SK-N-SH treated with all-trans-retinoic acid at 6 μM for 48 hours (cell line): ENCODE measurements around the gene TMEFF2.

Source experiments
- ATAC-seq: fragments of 200-7000 bp; cut with Tn5 transposase; 3 replicates; pipeline ENCODE4 v1.9.1; 2020; ENCODE audit warnings: mild to moderate bottlenecking, moderate library complexity
- BACH2 ChIP-seq: fragments of 250-450 bp; sonication (Bioruptor Pico); IDR thresholded peaks from 2 replicates; pipeline ENCODE4 v1.9.0; 2021; ENCODE audit warnings: mild to moderate bottlenecking, borderline replicate concordance
- CSDC2 ChIP-seq: fragments of 250-450 bp; sonication (Bioruptor Pico); IDR thresholded peaks from 2 replicates; pipeline ENCODE4 v1.5.0; 2020; ENCODE audit warnings: mild to moderate bottlenecking, moderate library complexity
- ESRRG ChIP-seq: fragments of 250-450 bp; sonication (Bioruptor Pico); IDR thresholded peaks from 2 replicates; pipeline ENCODE4 v1.6.1; 2021; ENCODE audit warnings: mild to moderate bottlenecking
- GLIS3 ChIP-seq: fragments of 250-450 bp; sonication (Bioruptor Pico); IDR thresholded peaks from 2 replicates; pipeline ENCODE4 v1.5.0; 2020; ENCODE audit warnings: mild to moderate bottlenecking, moderate library complexity
- ISL1 ChIP-seq: fragments of 250-450 bp; sonication (Bioruptor Pico); IDR thresholded peaks from 2 replicates; pipeline ENCODE4 v2.1.2; 2022; ENCODE audit warnings: mild to moderate bottlenecking, moderate library complexity
- OSR1 ChIP-seq: fragments of 250-450 bp; sonication (Bioruptor Pico); IDR thresholded peaks from 2 replicates; pipeline ENCODE4 v1.8.0; 2022; ENCODE audit warnings: moderate library complexity, mild to moderate bottlenecking, inconsistent platforms
- PPARA ChIP-seq: fragments of 250-450 bp; sonication (Bioruptor Pico); IDR thresholded peaks from 2 replicates; pipeline ENCODE4 v1.5.0; 2020; ENCODE audit warnings: mild to moderate bottlenecking, borderline replicate concordance
- RARB ChIP-seq: fragments of 250-450 bp; sonication (Bioruptor Pico); IDR thresholded peaks from 2 replicates; pipeline ENCODE4 v1.8.0; 2021; ENCODE audit warnings: mild to moderate bottlenecking, moderate library complexity
- SNAI2 ChIP-seq: fragments of 250-450 bp; sonication (Bioruptor Pico); IDR thresholded peaks from 2 replicates; pipeline ENCODE4 v1.5.0; 2020; ENCODE audit warnings: mild to moderate bottlenecking, moderate library complexity
- TCF4 ChIP-seq: fragments of 250-450 bp; sonication (Bioruptor Pico); IDR thresholded peaks from 2 replicates; pipeline ENCODE4 v1.8.0; 2021; ENCODE audit warnings: mild to moderate bottlenecking, moderate library complexity, borderline replicate concordance
- TOX ChIP-seq: fragments of 250-450 bp; sonication (Bioruptor Pico); IDR thresholded peaks from 2 replicates; pipeline ENCODE4 v1.8.0; 2021; ENCODE audit warnings: mild to moderate bottlenecking, moderate library complexity, borderline replicate concordance
- ZC3H10 ChIP-seq: fragments of 250-450 bp; sonication (Bioruptor Pico); IDR thresholded peaks from 2 replicates; pipeline ENCODE4 v1.5.1; 2021; ENCODE audit warnings: mild to moderate bottlenecking, moderate library complexity
- ZFP3 ChIP-seq: fragments of 250-450 bp; sonication (Bioruptor Pico); IDR thresholded peaks from 2 replicates; pipeline ENCODE4 v1.5.0; 2020; ENCODE audit warnings: mild to moderate bottlenecking, moderate library complexity
- ZFP30 ChIP-seq: fragments of 450-650 bp; formaldehyde crosslinking; IDR thresholded peaks from 2 replicates; pipeline ENCODE4 v1.5.0; 2022; ENCODE audit warnings: mild to moderate bottlenecking, moderate library complexity
- ZNF565 ChIP-seq: fragments of 450-650 bp; formaldehyde crosslinking; conservative IDR thresholded peaks from 2 replicates; pipeline ENCODE4 v1.5.0; 2020; ENCODE audit warnings: low read depth, mild to moderate bottlenecking, moderate library complexity
- ZNF70 ChIP-seq: fragments of 450-650 bp; formaldehyde crosslinking; IDR thresholded peaks from 2 replicates; pipeline ENCODE4 v1.5.0; 2020; ENCODE audit warnings: mild to moderate bottlenecking, moderate library complexity
- ZNF8 ChIP-seq: fragments of 450-650 bp; formaldehyde crosslinking; IDR thresholded peaks from 2 replicates; pipeline ENCODE4 v1.5.0; 2020; ENCODE audit warnings: mild to moderate bottlenecking, moderate library complexity
- TF ChIP-seq, protein P1 (sequence below): fragments of 250-450 bp; sonication (Bioruptor Pico); IDR thresholded peaks from 2 replicates; pipeline ENCODE4 v1.5.0; 2020; ENCODE audit warnings: mild to moderate bottlenecking, moderate library complexity
- TF ChIP-seq, protein P2 (sequence below): fragments of 250-450 bp; sonication (Bioruptor Pico); IDR thresholded peaks from 2 replicates; pipeline ENCODE4 v1.5.1; 2021; ENCODE audit warnings: mild to moderate bottlenecking, moderate library complexity
- TF ChIP-seq, protein P3 (sequence below): fragments of 250-450 bp; sonication (Bioruptor Pico); IDR thresholded peaks from 2 replicates; pipeline ENCODE4 v1.5.1; 2020; ENCODE audit warnings: low read depth, mild to moderate bottlenecking, moderate library complexity
- TF ChIP-seq, protein P4 (sequence below): fragments of 250-450 bp; sonication (Bioruptor Pico); IDR thresholded peaks from 2 replicates; pipeline ENCODE4 v1.8.0; 2020; ENCODE audit warnings: mild to moderate bottlenecking, moderate library complexity, borderline replicate concordance
- TF ChIP-seq, protein P5 (sequence below): fragments of 250-450 bp; sonication (Bioruptor Pico); IDR thresholded peaks from 2 replicates; pipeline ENCODE4 v1.8.0; 2021; ENCODE audit warnings: low read depth, mild to moderate bottlenecking, moderate library complexity, borderline replicate concordance

Gene TMEFF2

DNA sequence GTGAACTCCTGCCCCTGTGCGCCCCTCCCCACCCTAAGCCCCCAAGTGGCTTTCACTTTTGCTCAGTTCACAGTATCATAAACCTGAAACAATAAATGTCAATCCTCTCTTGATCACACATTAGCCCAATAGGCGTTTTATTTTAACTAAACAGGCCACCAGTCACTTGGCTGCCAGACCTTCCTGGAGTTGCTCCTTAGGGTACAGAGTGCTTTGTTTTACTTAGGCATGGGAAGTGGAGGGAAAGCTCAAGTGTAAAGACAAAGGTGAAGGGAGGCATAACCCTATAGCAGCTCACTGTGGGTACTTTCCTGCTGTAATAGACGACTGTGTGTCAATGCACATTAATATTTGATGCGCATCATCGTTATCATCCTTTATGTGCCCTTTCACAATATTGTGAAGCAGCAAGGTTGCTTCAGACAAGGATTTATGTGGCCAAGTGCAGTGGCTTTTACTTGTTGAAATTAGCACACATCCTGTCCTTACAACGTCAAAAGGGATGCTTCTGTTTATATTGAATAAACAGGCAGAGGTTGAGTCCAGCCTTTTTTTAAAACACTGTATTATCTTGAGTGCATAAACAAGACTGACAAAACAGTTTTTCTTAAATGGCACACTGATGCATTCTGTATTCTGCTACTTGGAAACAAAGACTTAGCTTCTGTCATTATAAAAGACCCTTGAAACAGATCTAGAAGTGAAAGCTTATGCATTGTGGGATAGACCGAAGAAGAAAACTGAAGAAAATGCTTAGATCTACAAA is 168.5 kb downstream of the TMEFF2 start:
- no peak for ATAC-seq
- TF ChIP-seq GLIS3 (CRISPR knock-in tag) (no peak), ZNF70 (CRISPR knock-in tag) (no peak), ZC3H10 (CRISPR knock-in tag) (no peak), TCF4 (CRISPR knock-in tag) (no peak), ISL1 (no peak), ESRRG (CRISPR knock-in tag) (no peak), BACH2 (CRISPR knock-in tag) (no peak), RARB (CRISPR knock-in tag) (no peak), ZFP3 (CRISPR knock-in tag) (no peak)
- TF ChIP-seq, protein P1, sequence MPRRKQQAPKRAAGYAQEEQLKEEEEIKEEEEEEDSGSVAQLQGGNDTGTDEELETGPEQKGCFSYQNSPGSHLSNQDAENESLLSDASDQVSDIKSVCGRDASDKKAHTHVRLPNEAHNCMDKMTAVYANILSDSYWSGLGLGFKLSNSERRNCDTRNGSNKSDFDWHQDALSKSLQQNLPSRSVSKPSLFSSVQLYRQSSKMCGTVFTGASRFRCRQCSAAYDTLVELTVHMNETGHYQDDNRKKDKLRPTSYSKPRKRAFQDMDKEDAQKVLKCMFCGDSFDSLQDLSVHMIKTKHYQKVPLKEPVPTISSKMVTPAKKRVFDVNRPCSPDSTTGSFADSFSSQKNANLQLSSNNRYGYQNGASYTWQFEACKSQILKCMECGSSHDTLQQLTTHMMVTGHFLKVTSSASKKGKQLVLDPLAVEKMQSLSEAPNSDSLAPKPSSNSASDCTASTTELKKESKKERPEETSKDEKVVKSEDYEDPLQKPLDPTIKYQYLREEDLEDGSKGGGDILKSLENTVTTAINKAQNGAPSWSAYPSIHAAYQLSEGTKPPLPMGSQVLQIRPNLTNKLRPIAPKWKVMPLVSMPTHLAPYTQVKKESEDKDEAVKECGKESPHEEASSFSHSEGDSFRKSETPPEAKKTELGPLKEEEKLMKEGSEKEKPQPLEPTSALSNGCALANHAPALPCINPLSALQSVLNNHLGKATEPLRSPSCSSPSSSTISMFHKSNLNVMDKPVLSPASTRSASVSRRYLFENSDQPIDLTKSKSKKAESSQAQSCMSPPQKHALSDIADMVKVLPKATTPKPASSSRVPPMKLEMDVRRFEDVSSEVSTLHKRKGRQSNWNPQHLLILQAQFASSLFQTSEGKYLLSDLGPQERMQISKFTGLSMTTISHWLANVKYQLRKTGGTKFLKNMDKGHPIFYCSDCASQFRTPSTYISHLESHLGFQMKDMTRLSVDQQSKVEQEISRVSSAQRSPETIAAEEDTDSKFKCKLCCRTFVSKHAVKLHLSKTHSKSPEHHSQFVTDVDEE (CRISPR knock-in tag), result no peak
- TF ChIP-seq, protein P2, sequence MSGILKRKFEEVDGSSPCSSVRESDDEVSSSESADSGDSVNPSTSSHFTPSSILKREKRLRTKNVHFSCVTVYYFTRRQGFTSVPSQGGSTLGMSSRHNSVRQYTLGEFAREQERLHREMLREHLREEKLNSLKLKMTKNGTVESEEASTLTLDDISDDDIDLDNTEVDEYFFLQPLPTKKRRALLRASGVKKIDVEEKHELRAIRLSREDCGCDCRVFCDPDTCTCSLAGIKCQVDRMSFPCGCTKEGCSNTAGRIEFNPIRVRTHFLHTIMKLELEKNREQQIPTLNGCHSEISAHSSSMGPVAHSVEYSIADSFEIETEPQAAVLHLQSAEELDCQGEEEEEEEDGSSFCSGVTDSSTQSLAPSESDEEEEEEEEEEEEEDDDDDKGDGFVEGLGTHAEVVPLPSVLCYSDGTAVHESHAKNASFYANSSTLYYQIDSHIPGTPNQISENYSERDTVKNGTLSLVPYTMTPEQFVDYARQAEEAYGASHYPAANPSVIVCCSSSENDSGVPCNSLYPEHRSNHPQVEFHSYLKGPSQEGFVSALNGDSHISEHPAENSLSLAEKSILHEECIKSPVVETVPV (CRISPR knock-in tag), result no peak
- TF ChIP-seq, protein P3, sequence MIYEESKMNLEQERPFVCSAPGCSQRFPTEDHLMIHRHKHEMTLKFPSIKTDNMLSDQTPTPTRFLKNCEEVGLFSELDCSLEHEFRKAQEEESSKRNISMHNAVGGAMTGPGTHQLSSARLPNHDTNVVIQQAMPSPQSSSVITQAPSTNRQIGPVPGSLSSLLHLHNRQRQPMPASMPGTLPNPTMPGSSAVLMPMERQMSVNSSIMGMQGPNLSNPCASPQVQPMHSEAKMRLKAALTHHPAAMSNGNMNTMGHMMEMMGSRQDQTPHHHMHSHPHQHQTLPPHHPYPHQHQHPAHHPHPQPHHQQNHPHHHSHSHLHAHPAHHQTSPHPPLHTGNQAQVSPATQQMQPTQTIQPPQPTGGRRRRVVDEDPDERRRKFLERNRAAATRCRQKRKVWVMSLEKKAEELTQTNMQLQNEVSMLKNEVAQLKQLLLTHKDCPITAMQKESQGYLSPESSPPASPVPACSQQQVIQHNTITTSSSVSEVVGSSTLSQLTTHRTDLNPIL (CRISPR knock-in tag), result no peak
- TF ChIP-seq, all 23 proteins: peak for 0

DNA sequence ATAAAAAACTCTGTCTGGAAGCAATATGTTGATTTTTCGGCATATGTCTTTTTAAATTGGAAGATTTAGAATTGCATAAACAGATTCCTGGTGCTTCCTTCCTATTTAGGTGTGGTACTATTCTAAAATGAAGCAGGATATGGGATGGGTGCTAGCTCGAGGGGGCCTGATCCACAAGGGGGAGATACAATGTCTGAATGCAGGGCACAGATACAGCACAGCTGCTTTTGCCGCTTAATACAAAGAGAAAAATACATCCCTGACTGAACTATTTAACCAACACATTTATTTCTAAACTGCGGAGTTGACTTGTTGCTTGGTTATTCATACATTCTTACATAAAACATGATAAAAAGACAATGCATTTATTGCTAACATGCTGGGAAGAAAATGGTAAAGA is 169.1 kb downstream of the TMEFF2 start:
- TF ChIP-seq OSR1 (no peak), ZFP30 (CRISPR knock-in tag) (no peak), ZNF70 (CRISPR knock-in tag) (no peak), GLIS3 (CRISPR knock-in tag) (no peak), CSDC2 (CRISPR knock-in tag) (no peak), TOX (CRISPR knock-in tag) (no peak), ISL1 (no peak), PPARA (CRISPR knock-in tag) (no peak), ZC3H10 (CRISPR knock-in tag) (no peak), ZNF565 (no peak), TCF4 (CRISPR knock-in tag) (no peak), RARB (CRISPR knock-in tag) (no peak), SNAI2 (CRISPR knock-in tag) (no peak), ZNF8 (CRISPR knock-in tag) (no peak), ZFP3 (CRISPR knock-in tag) (no peak)
- TF ChIP-seq, protein P2 (CRISPR knock-in tag), result no peak
- TF ChIP-seq, protein P4, sequence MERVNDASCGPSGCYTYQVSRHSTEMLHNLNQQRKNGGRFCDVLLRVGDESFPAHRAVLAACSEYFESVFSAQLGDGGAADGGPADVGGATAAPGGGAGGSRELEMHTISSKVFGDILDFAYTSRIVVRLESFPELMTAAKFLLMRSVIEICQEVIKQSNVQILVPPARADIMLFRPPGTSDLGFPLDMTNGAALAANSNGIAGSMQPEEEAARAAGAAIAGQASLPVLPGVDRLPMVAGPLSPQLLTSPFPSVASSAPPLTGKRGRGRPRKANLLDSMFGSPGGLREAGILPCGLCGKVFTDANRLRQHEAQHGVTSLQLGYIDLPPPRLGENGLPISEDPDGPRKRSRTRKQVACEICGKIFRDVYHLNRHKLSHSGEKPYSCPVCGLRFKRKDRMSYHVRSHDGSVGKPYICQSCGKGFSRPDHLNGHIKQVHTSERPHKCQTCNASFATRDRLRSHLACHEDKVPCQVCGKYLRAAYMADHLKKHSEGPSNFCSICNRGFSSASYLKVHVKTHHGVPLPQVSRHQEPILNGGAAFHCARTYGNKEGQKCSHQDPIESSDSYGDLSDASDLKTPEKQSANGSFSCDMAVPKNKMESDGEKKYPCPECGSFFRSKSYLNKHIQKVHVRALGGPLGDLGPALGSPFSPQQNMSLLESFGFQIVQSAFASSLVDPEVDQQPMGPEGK, result no peak
- TF ChIP-seq, protein P5, sequence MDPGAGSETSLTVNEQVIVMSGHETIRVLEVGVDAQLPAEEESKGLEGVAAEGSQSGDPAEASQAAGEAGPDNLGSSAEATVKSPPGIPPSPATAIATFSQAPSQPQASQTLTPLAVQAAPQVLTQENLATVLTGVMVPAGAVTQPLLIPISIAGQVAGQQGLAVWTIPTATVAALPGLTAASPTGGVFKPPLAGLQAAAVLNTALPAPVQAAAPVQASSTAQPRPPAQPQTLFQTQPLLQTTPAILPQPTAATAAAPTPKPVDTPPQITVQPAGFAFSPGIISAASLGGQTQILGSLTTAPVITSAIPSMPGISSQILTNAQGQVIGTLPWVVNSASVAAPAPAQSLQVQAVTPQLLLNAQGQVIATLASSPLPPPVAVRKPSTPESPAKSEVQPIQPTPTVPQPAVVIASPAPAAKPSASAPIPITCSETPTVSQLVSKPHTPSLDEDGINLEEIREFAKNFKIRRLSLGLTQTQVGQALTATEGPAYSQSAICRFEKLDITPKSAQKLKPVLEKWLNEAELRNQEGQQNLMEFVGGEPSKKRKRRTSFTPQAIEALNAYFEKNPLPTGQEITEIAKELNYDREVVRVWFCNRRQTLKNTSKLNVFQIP (CRISPR knock-in tag), result no peak
- ATAC-seq, result no peak
